Umbilical cord (tissue), 2 donors: ENCODE results near the gene CST9. TPM values are rescaled to one million over a fixed set of nuclear protein-coding genes. Genes with fewer than 3 reads are reported as not detected.
A peak's percentile ranks its signal among the peaks of the same experiment; 100 is the strongest.

ENCODE experiments used
- DNase-seq: peaks from one replicate; pipeline ENCODE4 v3.0.0-alpha.2; 2015; ENCODE audit warnings: low spot score
- total RNA-seq: library from RNA; depleted of rRNA; stranded (reverse); fragments of >200 nt; gene quantifications from one replicate; pipeline ENCODE4 v1.2.3, GENCODE V29; 2014; ENCODE audit warnings: low replicate concordance; ENCODE audit not compliant: insufficient read depth

CST9 gene, protein sequence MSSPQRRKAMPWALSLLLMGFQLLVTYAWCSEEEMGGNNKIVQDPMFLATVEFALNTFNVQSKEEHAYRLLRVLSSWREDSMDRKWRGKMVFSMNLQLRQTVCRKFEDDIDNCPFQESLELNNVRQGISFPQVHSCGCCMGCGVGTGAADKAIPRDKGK
- not detected for total RNA-seq

DNA sequence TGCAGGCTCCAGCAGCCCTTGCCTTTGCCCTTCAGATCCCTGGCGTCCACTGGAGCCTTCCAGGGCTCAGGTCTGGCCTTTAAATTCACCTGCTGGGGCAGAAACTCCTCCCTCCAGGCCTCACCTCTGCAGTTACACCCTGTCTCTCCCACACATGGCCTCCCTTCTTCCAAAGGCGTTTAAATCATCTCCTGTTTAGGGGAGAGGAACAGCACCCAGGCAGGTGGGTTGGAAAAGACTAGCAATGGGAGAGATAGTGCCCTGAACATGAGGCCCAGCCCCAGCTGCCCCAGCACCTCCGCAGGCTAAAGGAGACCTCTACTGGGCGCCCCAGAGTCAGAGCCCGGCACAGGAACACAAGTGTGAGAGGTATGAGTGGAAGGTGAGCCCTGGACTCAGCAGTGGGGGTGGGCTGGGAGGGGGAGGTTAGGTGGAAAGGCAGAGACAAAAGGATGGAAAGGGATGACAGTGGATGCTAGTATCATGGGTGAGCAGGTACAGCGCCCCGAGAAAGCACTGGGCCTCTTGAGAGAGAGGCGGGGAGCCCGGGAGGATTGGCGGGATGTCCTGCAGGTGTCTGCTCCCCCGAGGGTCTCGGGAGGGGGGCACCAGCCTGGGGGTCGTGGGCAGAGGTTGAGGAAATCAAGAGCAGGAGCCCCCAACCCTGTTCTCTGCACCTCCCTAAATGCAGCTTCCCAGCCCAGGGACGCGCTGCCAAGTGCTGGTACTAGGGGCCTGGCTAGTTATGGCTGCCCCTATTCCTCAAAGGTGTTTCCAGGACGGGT is at the start of gene CST9:
CST9 (minus strand) TSS at position 51 of the 785 bp plus-strand sequence. CDS start 53 bp downstream, outside the sequence.
- no peak for DNase-seq

DNA sequence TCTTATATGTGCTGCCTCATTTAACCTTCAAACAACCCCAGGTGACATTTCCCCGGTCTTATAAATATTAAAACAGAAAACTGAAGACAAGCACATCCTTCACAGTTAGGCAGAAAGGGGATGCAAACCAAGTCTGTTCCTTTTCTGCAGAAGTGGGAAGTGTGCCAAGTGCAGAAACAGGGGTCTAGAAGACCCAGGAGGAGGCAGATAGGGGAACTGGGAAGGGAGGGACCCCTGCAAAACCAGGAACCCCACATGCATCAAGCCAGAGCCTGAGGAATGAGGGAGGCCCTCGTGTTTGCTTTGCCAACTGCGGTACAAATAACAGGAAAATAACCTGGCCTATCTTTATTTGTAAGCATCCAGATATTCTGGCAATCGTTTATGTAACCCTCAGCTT is 49.0 kb upstream of the CST9 start:
- DNase-seq = no peak

DNA sequence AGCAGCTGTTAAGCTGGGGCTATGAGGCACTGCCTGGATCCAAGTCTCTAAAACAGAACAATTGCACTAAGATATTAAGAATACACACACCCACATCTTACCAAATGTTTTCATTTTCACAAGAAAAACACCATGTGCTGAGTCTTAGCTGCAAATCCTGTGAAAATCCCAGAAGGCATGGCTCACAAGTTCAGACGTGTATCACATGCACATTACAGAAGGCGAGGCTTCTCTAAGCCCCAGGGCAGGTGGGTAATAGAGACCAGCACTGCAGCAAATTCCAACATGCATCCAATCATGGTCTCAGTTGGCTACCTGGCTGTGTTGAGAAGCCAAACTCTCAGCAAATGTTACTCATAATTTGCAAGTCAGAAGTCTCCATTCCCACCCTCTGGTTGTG is 48.3 kb upstream of the CST9 start:
- DNase-seq = no peak

DNA sequence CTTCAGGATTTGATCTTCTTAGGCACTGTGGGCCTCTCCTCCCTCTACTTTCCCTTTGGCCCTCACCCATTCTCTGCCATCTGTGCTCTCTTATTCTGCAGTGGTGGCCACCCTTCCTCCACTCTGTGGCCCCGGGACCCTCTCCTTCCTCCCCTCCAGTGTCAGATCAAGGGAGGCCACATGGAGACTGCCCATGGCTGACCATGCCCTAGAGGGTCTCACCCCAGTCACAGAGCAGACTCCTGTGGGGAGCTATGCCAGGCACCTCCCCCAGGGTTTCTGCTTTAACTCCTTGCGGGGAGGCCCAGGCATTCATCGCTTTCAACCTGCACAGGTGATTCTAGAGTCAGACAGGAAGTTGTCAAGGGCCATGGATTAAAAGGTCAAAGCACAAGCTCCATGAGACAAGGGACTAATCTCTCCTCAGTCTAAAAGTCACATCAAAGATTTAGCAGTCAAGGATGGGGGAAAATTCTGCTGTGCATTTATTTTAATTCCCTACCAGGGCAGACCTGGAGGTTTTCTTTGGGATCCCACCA is 47.8 kb upstream of the CST9 start:
- no peak for DNase-seq

DNA sequence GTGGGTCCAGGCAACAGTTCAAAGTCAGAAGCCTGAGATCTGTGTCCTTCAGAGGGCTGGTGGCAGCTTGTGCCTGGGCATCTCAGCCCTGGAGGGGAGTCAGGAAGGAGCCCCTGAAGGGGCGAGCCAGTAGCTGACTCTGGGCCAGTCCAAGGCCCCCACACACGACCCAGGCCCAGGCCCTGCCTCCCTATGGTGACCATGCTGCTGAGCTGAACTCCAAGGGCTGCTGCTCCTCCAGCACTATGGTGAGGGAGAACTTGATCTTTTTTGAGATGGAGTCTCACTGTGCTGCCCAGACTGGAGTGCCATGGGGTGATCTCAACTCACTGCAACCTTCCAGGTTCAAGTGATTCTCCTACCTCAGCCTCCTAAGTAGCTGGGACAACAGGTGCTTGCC is 47.2 kb upstream of the CST9 start:
- DNase-seq = no peak

DNA sequence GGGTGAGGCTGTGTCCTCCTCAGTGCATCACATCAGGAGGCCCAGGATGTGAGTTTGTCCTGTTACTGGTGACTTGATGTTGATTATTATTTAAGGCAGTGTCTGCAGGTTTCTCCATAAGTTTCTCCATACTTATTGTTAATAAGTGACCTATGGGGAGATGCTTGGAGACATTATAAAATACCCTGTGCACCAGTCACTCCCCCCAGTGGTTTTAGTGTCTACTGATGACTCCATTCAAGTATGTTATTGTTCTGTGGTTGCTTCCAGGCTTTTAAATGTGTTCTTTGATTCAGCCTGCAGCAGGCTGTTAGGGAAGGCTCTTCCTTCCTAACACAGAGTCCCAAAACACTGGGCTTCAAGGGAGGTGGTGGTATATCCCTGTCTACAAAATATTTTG is 46.7 kb upstream of the CST9 start:
- DNase-seq = no peak

DNA sequence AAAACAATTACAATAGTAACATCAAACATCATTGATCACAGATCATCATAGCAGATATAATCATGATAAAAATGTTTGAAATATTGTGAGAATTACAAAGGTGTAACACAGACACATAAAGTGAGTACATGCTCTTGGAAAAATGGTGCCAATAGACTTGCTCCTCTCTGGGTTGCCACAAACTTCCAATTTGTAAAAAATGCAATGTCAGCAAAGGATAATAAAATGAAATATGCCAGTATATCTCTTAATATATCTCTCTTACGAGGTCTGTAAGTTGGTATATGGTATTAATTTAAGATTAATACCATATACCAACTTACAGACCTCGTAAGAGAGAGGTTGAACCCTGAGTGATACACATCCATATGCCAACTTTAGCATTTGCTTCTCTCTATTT is 45.4 kb upstream of the CST9 start:
- DNase-seq = no peak

DNA sequence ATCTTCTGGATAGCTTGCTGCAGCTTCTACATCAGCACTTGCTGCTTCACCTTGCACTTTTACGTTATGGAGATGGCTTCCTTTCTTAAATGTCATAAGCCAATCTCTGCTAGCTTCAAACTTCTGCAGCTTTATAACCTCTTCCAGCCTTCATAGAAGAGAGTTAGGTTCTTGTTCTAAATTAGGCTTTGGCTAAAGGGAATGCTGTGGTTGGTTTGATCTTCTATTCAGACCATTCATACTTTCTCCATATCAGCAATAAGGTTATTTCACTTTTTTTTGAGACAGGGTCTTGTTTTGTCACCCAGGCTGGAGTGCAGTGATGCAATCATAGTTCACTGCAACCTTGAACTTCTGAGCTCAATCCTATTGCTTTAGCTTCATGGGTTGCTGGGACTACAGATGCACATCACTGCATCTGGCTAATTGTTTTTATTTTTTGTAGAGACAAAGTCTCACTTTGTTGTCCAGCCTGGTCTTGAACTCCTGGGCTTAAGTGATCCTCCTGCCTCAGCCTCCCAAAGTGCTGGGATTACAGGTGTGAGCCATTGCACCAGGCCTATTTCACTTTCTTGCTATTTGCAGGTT is 44.2 kb upstream of the CST9 start:
- no peak for DNase-seq

DNA sequence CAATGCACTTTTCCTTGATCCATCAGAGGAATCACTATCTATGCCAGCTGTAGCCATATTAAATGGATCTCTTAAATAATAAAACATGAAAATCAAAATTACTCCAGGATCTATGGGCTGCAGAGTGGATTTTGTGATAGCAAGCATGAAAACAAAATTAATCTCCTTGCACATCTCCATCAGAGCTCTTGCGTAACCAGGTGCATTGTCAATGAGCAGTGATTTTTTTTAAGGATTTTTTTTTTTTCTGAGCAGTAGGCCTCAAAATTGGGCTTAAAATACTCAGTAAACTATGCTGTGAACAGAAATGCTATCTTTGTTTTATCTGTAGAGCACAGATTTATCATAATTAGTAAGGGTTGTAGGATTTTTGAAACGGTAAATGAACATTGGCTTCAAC is 43.5 kb upstream of the CST9 start:
- no peak for DNase-seq

DNA sequence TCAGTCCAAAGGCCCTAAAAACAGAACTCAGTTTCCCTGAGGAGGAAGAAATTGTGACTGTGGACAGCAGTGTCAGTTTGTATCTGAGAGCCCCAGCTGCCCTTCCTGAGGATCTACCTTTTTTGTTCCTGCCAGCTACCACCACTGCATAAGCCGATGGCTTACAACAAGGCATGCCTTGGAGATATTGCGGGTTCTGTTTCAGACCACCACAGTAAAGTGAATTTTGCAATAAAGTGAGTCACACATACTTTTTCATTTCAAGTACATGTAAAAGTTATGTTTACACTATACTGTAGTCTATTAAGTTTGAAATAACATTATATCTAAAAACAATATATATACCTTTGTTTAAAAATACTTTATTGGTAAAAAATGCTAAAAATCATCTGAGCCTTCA is 41.6 kb upstream of the CST9 start:
- DNase-seq = no peak

DNA sequence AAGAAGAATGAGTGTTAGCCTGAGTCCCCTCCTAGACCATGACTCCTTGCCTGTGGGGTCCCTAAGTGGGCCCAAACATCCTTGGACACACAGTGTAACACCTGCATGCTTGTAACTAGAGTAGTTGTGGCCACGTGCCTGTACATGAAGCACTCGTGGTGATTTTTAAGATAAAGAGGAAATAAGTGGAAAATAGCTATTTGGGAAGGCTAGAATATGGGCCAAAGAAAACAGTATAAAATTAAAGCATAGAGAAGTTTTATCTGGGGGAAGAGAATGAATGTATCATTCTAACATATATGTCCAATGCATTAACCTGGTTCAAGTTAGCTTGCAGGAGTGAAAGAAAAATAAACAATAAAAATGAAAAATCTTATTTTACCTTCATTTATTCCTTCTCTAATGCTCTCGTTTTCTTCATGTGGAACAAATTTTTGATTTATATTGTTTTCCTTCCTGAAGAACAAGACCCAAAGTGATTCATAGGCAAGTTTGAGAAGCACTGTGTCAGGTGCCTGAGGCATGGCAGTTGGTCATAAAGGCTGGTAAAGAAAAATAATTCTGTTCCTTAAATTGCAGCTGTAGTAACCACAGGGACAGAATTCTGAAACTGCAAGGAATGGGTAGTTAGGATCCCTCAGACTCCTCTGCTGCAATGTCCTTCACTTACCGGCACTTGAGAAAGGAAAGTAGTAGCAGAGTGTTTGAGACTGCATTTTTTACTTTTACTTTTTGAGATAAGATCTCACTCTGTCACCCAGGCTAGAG is 40.6 kb upstream of the CST9 start:
- no peak for DNase-seq

DNA sequence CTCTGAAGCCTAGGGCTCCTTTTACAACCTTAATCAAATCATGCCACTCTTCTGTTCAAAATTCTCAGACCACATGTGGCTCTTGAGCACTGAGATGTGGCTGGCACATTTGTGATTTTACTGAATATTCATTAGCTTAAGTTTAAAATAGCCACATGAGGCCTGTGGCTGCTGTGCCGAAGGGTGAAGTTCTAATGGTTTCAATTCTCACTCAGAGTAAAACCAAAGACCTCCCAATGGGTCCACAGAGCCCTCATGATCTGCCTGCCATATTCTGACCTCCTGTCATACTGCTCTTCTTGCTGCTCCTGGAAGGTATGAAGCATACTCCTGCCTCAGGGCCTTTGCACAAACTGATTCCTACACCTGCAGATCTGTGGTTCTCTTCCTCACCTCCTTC is 39.9 kb upstream of the CST9 start:
- DNase-seq = no peak

DNA sequence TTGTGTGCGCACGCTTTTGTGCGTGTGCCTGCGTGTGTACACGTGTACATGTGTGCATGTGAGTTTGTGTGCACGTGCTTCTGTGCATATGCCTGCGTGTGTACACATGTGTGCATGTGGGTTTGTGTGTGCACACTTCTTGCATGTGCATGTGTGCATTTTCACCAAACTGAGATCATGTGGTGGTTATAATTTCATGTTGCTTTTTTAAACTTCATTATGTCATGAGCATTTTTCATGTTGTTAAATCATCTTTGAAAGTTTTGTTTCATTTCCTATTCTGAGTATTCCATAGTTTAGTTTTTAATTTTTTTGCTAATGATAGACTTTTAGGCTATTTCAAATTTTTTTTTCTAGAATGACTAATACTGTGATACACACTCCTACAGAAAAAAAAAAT is 38.4 kb upstream of the CST9 start:
- no peak for DNase-seq

DNA sequence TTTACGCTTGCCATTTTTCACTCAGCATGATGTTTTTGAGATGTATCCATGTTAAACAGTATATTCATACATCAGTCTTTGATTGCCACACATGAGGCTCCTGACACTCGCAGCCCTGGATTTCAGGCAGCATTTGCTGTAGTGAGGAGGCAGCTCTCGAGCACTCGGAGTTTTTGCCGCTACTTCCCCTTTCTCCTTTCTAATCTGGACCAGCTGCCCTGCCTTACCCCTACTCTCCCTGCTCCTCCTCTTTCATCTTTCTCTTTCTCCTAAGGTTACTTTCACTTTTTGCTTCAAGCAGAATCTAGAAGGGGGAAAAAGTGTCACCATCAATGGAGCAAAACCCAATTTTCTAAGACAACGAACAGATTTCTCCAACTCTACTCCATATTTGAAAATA is 37.9 kb upstream of the CST9 start:
- no peak for DNase-seq

DNA sequence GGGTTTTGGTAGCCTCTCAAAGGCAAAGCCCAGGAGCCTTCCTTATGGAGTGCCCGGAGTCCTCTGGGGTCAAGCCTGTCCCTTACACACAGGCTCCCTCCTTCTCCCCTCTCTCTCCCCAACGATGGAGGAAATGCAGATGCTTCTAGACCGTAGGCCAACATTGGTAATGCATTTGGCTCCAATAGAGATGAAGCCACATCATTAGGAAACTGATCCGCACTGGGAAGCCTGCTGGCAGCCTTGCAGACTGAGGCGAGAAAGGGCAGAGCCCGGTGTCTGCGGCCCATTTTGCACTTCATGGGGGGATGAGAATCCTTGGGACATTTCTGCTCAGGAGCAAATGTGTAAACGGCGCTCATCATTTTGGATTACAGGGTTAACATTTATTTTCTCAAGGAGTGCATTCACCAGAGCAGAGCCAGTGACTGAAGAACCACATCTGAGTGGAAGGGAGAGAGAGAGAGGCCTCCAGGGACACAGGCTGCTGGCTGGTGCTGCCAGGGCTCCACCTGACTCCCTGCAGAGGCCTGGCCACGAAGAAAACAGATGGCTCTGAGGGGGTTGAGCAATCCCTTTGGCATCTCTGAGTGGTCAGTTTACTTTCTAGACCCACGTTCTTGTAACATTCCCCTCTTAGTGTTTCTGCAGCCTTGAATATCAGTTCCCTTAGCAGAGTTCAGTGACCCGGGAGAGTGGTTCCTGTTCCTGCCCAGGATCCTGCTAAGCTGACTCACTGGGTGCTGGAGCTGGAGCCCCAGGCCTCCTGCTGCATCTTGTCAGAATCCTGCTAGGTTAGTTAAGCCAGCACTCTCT is 36.4 kb upstream of the CST9 start:
- peak; percentile 37 for DNase-seq

DNA sequence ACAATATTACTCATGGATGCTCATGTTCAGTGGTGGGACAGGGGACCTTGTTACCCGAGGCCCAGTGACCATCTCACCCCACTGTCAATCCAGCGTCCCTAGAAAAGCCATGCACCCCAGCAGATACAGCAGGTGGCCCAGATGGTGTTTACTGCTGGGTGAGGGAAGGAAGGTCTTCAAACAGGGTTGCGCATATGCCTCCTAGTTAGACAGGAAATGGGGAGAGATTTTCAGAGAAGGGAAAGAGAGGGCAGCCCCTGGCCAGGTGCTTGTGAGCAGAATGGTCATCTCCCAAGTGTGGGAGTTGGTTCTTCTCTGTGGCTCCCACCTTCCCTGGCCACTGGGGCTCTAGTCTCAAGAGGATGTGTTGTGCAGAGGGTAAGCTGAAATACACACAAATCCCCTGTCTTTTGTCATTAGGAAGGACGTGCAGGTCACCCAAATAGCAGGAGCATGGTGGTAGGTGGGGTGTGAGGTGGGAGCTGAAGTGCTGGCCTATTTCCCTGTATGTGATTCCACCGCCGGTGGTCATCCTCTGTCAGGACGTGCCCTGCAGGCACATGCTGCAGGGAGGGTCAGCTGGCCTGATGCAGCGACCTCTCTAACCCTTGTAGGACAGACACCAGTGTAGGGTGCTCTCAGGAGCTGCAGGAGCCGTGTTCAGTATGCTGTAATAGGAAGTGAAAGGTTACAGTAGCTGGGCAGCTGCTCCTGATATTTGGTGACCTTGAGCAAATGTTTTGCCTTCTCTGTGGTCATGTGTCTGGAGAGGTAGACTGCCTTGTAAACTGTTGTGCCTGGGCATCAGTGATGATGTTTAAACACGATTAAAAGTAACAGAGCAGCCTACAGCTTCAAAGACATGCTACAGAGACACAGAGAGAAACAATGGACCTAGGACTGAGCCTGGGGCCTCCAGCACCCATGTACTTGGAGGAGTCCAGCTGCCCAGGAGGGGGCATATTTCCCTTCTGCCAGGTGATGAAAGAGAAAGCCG is 35.3 kb upstream of the CST9 start:
- DNase-seq = no peak

DNA sequence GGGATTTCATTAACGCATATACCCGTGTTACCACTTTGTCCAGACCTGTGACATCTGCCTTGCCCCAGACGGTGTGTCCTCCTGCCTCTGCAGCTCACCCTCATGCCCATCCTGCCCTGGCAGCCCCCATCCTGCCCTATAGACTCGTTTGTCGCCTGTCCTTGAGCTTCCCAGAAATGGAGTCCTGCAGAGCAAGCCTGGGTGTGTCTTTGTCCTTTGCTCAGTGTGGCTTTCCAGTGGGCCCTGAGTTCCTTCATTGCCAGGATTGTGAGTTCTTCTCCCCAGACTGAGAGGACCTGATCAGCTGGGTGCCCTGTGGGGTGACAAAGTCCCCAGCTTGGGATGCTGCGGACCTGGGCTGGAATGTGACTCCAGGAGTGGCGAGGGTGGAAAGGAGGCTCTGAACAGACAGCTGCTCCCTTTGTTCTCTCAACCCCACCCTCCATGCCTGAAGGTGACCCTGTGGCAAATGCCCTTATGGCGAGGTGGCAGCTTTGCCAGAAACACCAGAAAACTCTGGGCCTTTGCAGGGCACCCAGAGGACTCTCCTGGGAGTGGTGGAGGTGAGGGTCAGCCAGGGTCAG is 34.4 kb upstream of the CST9 start:
- no peak for DNase-seq

DNA sequence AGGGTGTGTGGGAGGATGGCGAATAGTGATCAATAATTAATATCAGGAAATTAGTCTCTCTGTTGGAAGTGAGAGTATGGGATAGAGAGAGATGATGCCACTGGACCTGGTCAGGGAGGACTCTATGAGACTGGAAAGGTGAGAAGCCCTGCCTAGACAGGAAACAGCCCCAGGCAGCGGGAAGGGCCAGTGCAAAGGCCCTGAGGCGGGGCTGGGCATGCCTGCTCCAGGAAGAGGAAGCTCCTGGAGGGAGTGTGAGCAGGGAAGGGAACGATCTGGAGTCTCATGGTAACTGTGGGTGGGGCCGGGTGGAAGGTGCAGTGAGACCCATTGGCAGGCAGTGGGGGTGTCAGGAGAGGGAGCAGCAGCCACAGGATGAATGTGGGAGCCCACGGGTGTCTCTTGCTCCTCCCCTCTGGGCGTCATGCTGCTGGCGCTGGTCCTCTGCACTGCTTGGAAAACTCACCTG is 33.8 kb upstream of the CST9 start:
- DNase-seq = no peak

DNA sequence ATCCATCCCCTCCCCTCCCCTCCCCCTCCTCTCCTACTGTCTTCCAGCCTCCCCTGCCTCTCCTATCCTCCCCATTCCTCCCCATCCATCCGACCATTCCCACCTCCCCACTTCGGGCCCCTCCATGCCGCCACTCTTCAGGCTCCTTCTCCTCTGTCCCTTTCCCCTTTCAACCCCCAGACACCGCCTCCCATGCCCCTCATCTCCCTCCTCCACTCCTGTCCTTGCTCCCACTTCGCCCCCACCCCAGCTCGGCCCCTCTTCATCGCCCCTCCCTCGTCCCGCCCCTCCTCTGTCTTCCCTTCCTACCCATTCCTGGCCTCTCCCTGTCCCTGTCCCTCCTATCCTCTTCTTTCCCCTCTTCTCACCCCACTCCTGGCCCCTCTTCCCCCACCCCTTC is 32.6 kb upstream of the CST9 start:
- no peak for DNase-seq
